GM18519 (cell line): Measurements from ENCODE around the gene KRTAP20-2.

Source experiments
- ATAC-seq: cut with Tn5 transposase; IDR thresholded peaks from one replicate; pipeline ENCODE4 v1.9.1; 2021; ENCODE audit warnings: mild to moderate bottlenecking, moderate library complexity; ENCODE audit not compliant: unreplicated experiment, low FRiP score

Gene KRTAP20-2

GRCh38 chr21:30672985-30673650, 38.1 kb downstream of the KRTAP20-2 start:
- ATAC-seq, result no peak

- no peak for ATAC-seq
Observed at GRCh38 chr21:30674312-30674711, 39.3 kb downstream of the KRTAP20-2 start.

- ATAC-seq, result no peak
Observed at GRCh38 chr21:30676737-30677136, 41.7 kb downstream of the KRTAP20-2 start.

DNA sequence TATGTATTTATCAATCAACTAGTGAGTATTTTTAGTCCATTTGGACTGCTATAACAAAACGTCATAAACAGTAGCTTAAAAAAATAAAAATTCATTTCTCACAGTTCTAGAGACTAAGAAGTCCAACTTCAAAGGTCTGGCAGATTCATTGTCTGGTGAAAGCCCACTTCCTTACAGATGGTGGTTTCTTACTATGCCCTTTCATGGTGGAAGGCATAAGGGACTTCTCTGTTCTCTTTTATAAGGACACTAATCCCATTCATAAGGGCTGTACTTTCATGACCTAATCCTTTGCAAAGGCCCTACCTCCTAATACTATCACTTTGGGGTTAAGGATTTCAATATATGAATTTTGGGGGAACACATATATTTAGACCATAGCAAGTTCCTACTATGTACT, 45.6 kb downstream of the KRTAP20-2 start:
- ATAC-seq, result no peak

GRCh38 chr21:30684506-30684905, 49.5 kb downstream of the KRTAP20-2 start:
- ATAC-seq, result no peak
